HEK293 (cell line): Measurements from ENCODE around the gene CNTN4.

ENCODE experiments used
- ATF2 ChIP-seq: fragments of 450-650 bp; formaldehyde crosslinking; IDR thresholded peaks from 2 replicates; pipeline ENCODE4 v1.5.1; 2016; ENCODE audit warnings: missing biosample characterization, missing genetic modification characterization, low read depth
- CTCF ChIP-seq: fragments of 450-650 bp; formaldehyde crosslinking; IDR thresholded peaks from 2 replicates; pipeline ENCODE4 v1.5.1; 2016; ENCODE audit warnings: missing biosample characterization, missing genetic modification characterization
- PBX3 ChIP-seq: sonication (generic); formaldehyde crosslinking; IDR thresholded peaks from 2 replicates; pipeline ENCODE4 v1.8.1; 2022; ENCODE audit warnings: mild to moderate bottlenecking, moderate library complexity, missing genetic modification reagents
- REST ChIP-seq: fragments of 450-650 bp; formaldehyde crosslinking; IDR thresholded peaks from 2 replicates; pipeline ENCODE4 v1.5.1; 2016; ENCODE audit warnings: missing biosample characterization, missing genetic modification characterization
- SP2 ChIP-seq: fragments of 450-650 bp; formaldehyde crosslinking; IDR thresholded peaks from 2 replicates; pipeline ENCODE4 v1.5.1; 2016; ENCODE audit warnings: missing biosample characterization, missing genetic modification characterization
- ZBTB1 ChIP-seq: fragments of 450-650 bp; formaldehyde crosslinking; IDR thresholded peaks from 2 replicates; pipeline ENCODE4 v1.5.1; 2016; ENCODE audit warnings: missing biosample characterization, missing genetic modification characterization
- ZBTB8A ChIP-seq: fragments of 450-650 bp; formaldehyde crosslinking; IDR thresholded peaks from 2 replicates; pipeline ENCODE4 v1.5.1; 2016; ENCODE audit warnings: missing biosample characterization, missing genetic modification characterization
- ZNF18 ChIP-seq: fragments of 450-650 bp; formaldehyde crosslinking; IDR thresholded peaks from 2 replicates; pipeline ENCODE4 v1.5.1; 2016; ENCODE audit warnings: missing biosample characterization, missing genetic modification characterization
- ZNF398 ChIP-seq: fragments of 450-650 bp; formaldehyde crosslinking; IDR thresholded peaks from 2 replicates; pipeline ENCODE4 v1.5.1; 2017; ENCODE audit warnings: missing biosample characterization, missing genetic modification characterization

- no peak for TF ChIP-seq ZBTB8A (tag by site-specific recombination)
- TF ChIP-seq ZNF18 (tag by site-specific recombination) = no peak
- TF ChIP-seq CTCF = no peak
- TF ChIP-seq SP2 (tag by site-specific recombination) = no peak
- no peak for TF ChIP-seq ZBTB1 (tag by site-specific recombination)
- no peak for TF ChIP-seq ZNF398
- TF ChIP-seq REST (tag by site-specific recombination) = no peak
- TF ChIP-seq PBX3 = no peak
- no peak for TF ChIP-seq ATF2 (tag by site-specific recombination)
Measured at GRCh38 chr3:3027976-3028567, 929.4 kb downstream of the CNTN4 start.
